Activated T-helper 1 cell treated with anti-CD3 and anti-CD28 coated beads, Interleukin-12 subunit alpha, Interleukin-12 subunit beta, Interleukin-2, Interleukin-4 antibody, amounts not matched to agents 30 ng/mL and 10 ng/mL and 1 ng/mL, durations not matched to agents 14 hours and 24 hours and 36 hours (primary cell): Measurements from ENCODE around the gene SALL2. TPM values are rescaled to one million over a fixed set of nuclear protein-coding genes. Genes with fewer than 3 reads are reported as not detected.
A peak's percentile ranks its signal among the peaks of the same experiment; 100 is the strongest.

Experiments used
- DNase-seq: peaks from one replicate; pipeline ENCODE4 v3.0.0; 2021; ENCODE audit warnings: low spot score
- H3K27ac Mint-ChIP-seq: one replicate; pipeline ENCODE4 v1.8.0; 2021; ENCODE audit warnings: mild to moderate bottlenecking, mixed read lengths
- H3K27me3 Mint-ChIP-seq: one replicate; pipeline ENCODE4 v1.8.0; 2022; ENCODE audit warnings: mild to moderate bottlenecking, moderate library complexity, mixed read lengths; ENCODE audit not compliant: insufficient read depth
- H3K36me3 Mint-ChIP-seq: one replicate; pipeline ENCODE4 v1.8.0; 2021; ENCODE audit warnings: low read depth, mixed read lengths
- H3K4me1 Mint-ChIP-seq: one replicate; pipeline ENCODE4 v1.8.0; 2021; ENCODE audit warnings: low read depth, mixed read lengths
- H3K4me3 Mint-ChIP-seq: one replicate; pipeline ENCODE4 v1.8.0; 2021; ENCODE audit warnings: mild to moderate bottlenecking, moderate library complexity, mixed read lengths
- H3K9me3 Mint-ChIP-seq: one replicate; pipeline ENCODE4 v1.8.0; 2021; ENCODE audit warnings: mixed read lengths
- intact Hi-C: fragments of 100-400 bp; cut with micrococcal nuclease; formaldehyde crosslinking; loops from one replicate; pipeline ENCODE4 v1.15.1; 2024
- total RNA-seq: library from RNA; stranded (reverse); gene quantifications from 2 replicates; pipeline ENCODE4 v1.2.3, GENCODE V29; 2022

SALL2 gene
- total RNA-seq, 1 donor from 2014 or later: 1.3 TPM

GRCh38 chr14:21498540-21499526, 27.3 kb downstream of the SALL2 start:
- intact Hi-C loops: loop anchor here (1.0 kb wide), 2 partner anchors 12 to 58 kb away; partner anchors contain the start of gene METTL3
- Mint-ChIP-seq H3K36me3 (peaks cover 66% of the 10 kb centered on the region), H3K9me3 (no peaks in the 10 kb centered on the region), H3K4me1 (peaks cover 40% of the 10 kb centered on the region), H3K4me3 (no peak overlapping the region), H3K27ac (peak overlapping the region; percentile 36), H3K27me3 (no peaks in the 10 kb centered on the region)
- no peak for DNase-seq

- no peaks in the 10 kb centered on the region for H3K9me3 Mint-ChIP-seq
- peaks cover 59% of the 10 kb centered on the region for H3K36me3 Mint-ChIP-seq
- intact Hi-C loops: no loop called here
- H3K27me3 Mint-ChIP-seq: no peaks in the 10 kb centered on the region
- DNase-seq: no peak
- peaks cover 27% of the 10 kb centered on the region for H3K4me1 Mint-ChIP-seq
- H3K27ac Mint-ChIP-seq: no peak overlapping the region
- H3K4me3 Mint-ChIP-seq: no peak overlapping the region
These were observed 29.7 kb downstream of the SALL2 start for GRCh38 chr14:21496453-21496852.

- Mint-ChIP-seq H3K4me3 (no peak overlapping the region), H3K36me3 (peaks cover 56% of the 10 kb centered on the region), H3K27me3 (no peaks in the 10 kb centered on the region), H3K27ac (peak overlapping the region; percentile 66), H3K9me3 (no peaks in the 10 kb centered on the region), H3K4me1 (peaks cover 19% of the 10 kb centered on the region)
- intact Hi-C loops: no loop called here
- no peak for DNase-seq
These were observed 31.0 kb downstream of the SALL2 start for GRCh38 chr14:21494902-21495762.

- H3K27me3 Mint-ChIP-seq: no peaks in the 10 kb centered on the region
- H3K4me3 Mint-ChIP-seq: no peak overlapping the region
- H3K27ac Mint-ChIP-seq: no peak overlapping the region
- intact Hi-C loops: no loop called here
- H3K36me3 Mint-ChIP-seq: peaks cover 20% of the 10 kb centered on the region
- DNase-seq: no peak
- no peaks in the 10 kb centered on the region for H3K4me1 Mint-ChIP-seq
- no peaks in the 10 kb centered on the region for H3K9me3 Mint-ChIP-seq
These were observed 39.5 kb downstream of the SALL2 start for GRCh38 chr14:21486640-21487087.

GRCh38 chr14:21476925-21477681, 49.0 kb downstream of the SALL2 start, which contains the start of the genes RAB2B and TOX4:
TSS of gene RAB2B (minus strand) at chr14:21476959. CDS start at chr14:21476872, 87 bp downstream.
TSS of gene TOX4 (plus strand) at chr14:21477195. CDS start at chr14:21477279, 84 bp downstream.
- H3K36me3 Mint-ChIP-seq: peaks cover 20% of the 10 kb centered on the region
- peak within 1 kb of the TSS; percentile 99 for H3K27ac Mint-ChIP-seq
- intact Hi-C loops: loop anchor here (1.0 kb wide), 8 partner anchors 21 to 208 kb away; partner anchors contain the start of genes CHD8, HNRNPC, METTL3 and SALL2
- peak within 1 kb of the TSS; percentile 100 for H3K4me3 Mint-ChIP-seq
- peaks cover 35% of the 10 kb centered on the region for H3K4me1 Mint-ChIP-seq
- peaks cover 2% of the 10 kb centered on the region for H3K27me3 Mint-ChIP-seq
- no peaks in the 10 kb centered on the region for H3K9me3 Mint-ChIP-seq
- peak; percentile 96 for DNase-seq

GRCh38 chr14:21476523-21476924, 49.6 kb downstream of the SALL2 start:
- Mint-ChIP-seq H3K9me3 (no peaks in the 10 kb centered on the region), H3K4me1 (peaks cover 35% of the 10 kb centered on the region), H3K36me3 (peaks cover 21% of the 10 kb centered on the region), H3K27me3 (peaks cover 2% of the 10 kb centered on the region), H3K27ac (peak overlapping the region; percentile 99), H3K4me3 (peak overlapping the region; percentile 100)
- DNase-seq: no peak
- intact Hi-C loops: no loop called here

GRCh38 chr14:21475767-21476522, 50.2 kb downstream of the SALL2 start:
- H3K4me3 Mint-ChIP-seq: peak overlapping the region; percentile 100
- H3K4me1 Mint-ChIP-seq: peaks cover 35% of the 10 kb centered on the region
- peaks cover 19% of the 10 kb centered on the region for H3K36me3 Mint-ChIP-seq
- peak overlapping the region; percentile 99 for H3K27ac Mint-ChIP-seq
- intact Hi-C loops: no loop called here
- H3K27me3 Mint-ChIP-seq: peaks cover 2% of the 10 kb centered on the region
- no peaks in the 10 kb centered on the region for H3K9me3 Mint-ChIP-seq
- DNase-seq: no peak

Other genes with a start within 250 kb of the SALL2 start
- not detected in 2 replicates for gene RPGRIP1, start 246.3 kb downstream of the SALL2 start, total RNA-seq
- 162 and 166 TPM in 2 replicates for gene SUPT16H, start 142.3 kb downstream of the SALL2 start, total RNA-seq
- 126 and 131 TPM in 2 replicates for gene CHD8, start 70.2 kb downstream of the SALL2 start, total RNA-seq
- 30.3 and 32.5 TPM in 2 replicates for gene RAB2B, start 49.4 kb downstream of the SALL2 start, total RNA-seq
- gene TOX4, start 49.2 kb downstream of the SALL2 start, total RNA-seq: 77.5 and 86.6 TPM in 2 replicates
- 75.1 and 77.7 TPM in 2 replicates for gene METTL3, start 15.0 kb downstream of the SALL2 start, total RNA-seq
- gene OR10G3, start 53.7 kb upstream of the SALL2 start, total RNA-seq: not detected in 2 replicates
- 0.24 TPM in 1 of 2 replicates, not detected in the other for gene OR10G2, start 108.6 kb upstream of the SALL2 start, total RNA-seq
- not detected in 2 replicates for gene OR4E2, start 127.5 kb upstream of the SALL2 start, total RNA-seq
- not detected in 2 replicates for gene OR4E1, start 147.5 kb upstream of the SALL2 start, total RNA-seq